ENCODE results near the gene LHFPL3. TPM values are rescaled to one million over a fixed set of nuclear protein-coding genes. Genes with fewer than 3 reads are reported as not detected.
"Not testable (repeated sequence)": the region's sequence is repeated elsewhere in the genome, so short reads cannot be mapped to it uniquely, and the experiment has no call there.

Gene LHFPL3
- total and polyA plus RNA-seq, 2 donors: 0.26 TPM; not detected in 1

- Histone ChIP-seq H3K4me1 (ENCODE audit: insufficient read depth) (no peaks in the 10 kb centered on the region), H3K27ac (ENCODE audit: low read depth) (no peak overlapping the region), H3K4me3 (ENCODE audit: low read depth, low read length) (no peak overlapping the region), H3K36me3 (ENCODE audit: insufficient read depth) (no peaks in the 10 kb centered on the region)
- no peak for DNase-seq (ENCODE audit: extremely low spot score)
- 27% methylated on average over 1 of the region's 1 CpG for WGBS
Measured at GRCh38 chr7:104536956-104537355, 208.6 kb downstream of the LHFPL3 start.

GRCh38 chr7:104538152-104538551 lies 209.7 kb downstream of the LHFPL3 start:
- H3K36me3 ChIP-seq (ENCODE audit: insufficient read depth): no peaks in the 10 kb centered on the region
- no peaks in the 10 kb centered on the region for H3K4me1 ChIP-seq (ENCODE audit: insufficient read depth)
- H3K27ac ChIP-seq (ENCODE audit: low read depth): no peak overlapping the region
- 72% methylated on average over 4 of the region's 4 CpGs for WGBS
- DNase-seq (ENCODE audit: extremely low spot score): no peak
- H3K4me3 ChIP-seq (ENCODE audit: low read depth, low read length): no peak overlapping the region

- Histone ChIP-seq H3K4me1 (ENCODE audit: insufficient read depth) (no peaks in the 10 kb centered on the region), H3K4me3 (ENCODE audit: low read depth, low read length) (no peak overlapping the region), H3K27ac (ENCODE audit: low read depth) (no peak overlapping the region), H3K36me3 (ENCODE audit: insufficient read depth) (no peaks in the 10 kb centered on the region)
- DNase-seq (ENCODE audit: extremely low spot score): no peak
- WGBS: 58% methylated on average over 4 of the region's 4 CpGs
Measured at GRCh38 chr7:104541897-104542296, 213.5 kb downstream of the LHFPL3 start.

- WGBS: 44% methylated on average over 2 of the region's 2 CpGs
- no peaks in the 10 kb centered on the region for H3K36me3 ChIP-seq (ENCODE audit: insufficient read depth)
- H3K4me3 ChIP-seq (ENCODE audit: low read depth, low read length): no peak overlapping the region
- no peak overlapping the region for H3K27ac ChIP-seq (ENCODE audit: low read depth)
- no peaks in the 10 kb centered on the region for H3K4me1 ChIP-seq (ENCODE audit: insufficient read depth)
- no peak for DNase-seq (ENCODE audit: extremely low spot score)
Measured at GRCh38 chr7:104548861-104549260, 220.5 kb downstream of the LHFPL3 start.

GRCh38 chr7:104550362-104550761 lies 222.0 kb downstream of the LHFPL3 start:
- no peak overlapping the region for H3K27ac ChIP-seq (ENCODE audit: low read depth)
- no peaks in the 10 kb centered on the region for H3K36me3 ChIP-seq (ENCODE audit: insufficient read depth)
- H3K4me3 ChIP-seq (ENCODE audit: low read depth, low read length): no peak overlapping the region
- no peak for DNase-seq (ENCODE audit: extremely low spot score)
- WGBS: 77% methylated on average over 3 of the region's 3 CpGs
- no peaks in the 10 kb centered on the region for H3K4me1 ChIP-seq (ENCODE audit: insufficient read depth)

- Histone ChIP-seq H3K4me3 (ENCODE audit: low read depth, low read length) (no peak overlapping the region), H3K4me1 (ENCODE audit: insufficient read depth) (no peaks in the 10 kb centered on the region), H3K27ac (ENCODE audit: low read depth) (no peak overlapping the region), H3K36me3 (ENCODE audit: insufficient read depth) (no peaks in the 10 kb centered on the region)
- 49% methylated on average over 1 of the region's 1 CpG for WGBS
- DNase-seq (ENCODE audit: extremely low spot score): no peak
Measured at GRCh38 chr7:104551226-104551625, 222.8 kb downstream of the LHFPL3 start.

- Histone ChIP-seq H3K27ac (ENCODE audit: low read depth) (no peak overlapping the region), H3K36me3 (ENCODE audit: insufficient read depth) (no peaks in the 10 kb centered on the region), H3K4me1 (ENCODE audit: insufficient read depth) (no peaks in the 10 kb centered on the region), H3K4me3 (ENCODE audit: low read depth, low read length) (no peak overlapping the region)
- DNase-seq (ENCODE audit: extremely low spot score): peak; percentile 20
- WGBS: 3% methylated on average over 4 of the region's 4 CpGs
Measured at GRCh38 chr7:104552102-104552501, 223.7 kb downstream of the LHFPL3 start.

GRCh38 chr7:104553074-104553473 lies 224.7 kb downstream of the LHFPL3 start:
- no peak for DNase-seq (ENCODE audit: extremely low spot score)
- H3K36me3 ChIP-seq (ENCODE audit: insufficient read depth): no peaks in the 10 kb centered on the region
- no peak overlapping the region for H3K4me3 ChIP-seq (ENCODE audit: low read depth, low read length)
- no peaks in the 10 kb centered on the region for H3K4me1 ChIP-seq (ENCODE audit: insufficient read depth)
- H3K27ac ChIP-seq (ENCODE audit: low read depth): peak overlapping the region; percentile 1

- 92% methylated on average over 21 of the region's 22 CpGs for WGBS
- not testable (repeated sequence) for H3K36me3 ChIP-seq (ENCODE audit: insufficient read depth); H3K4me1 ChIP-seq (ENCODE audit: insufficient read depth); H3K4me3 ChIP-seq (ENCODE audit: low read depth, low read length); DNase-seq (ENCODE audit: extremely low spot score); H3K27ac ChIP-seq (ENCODE audit: low read depth)
Measured at GRCh38 chr7:104563350-104563901, 235.0 kb downstream of the LHFPL3 start.

- H3K4me3 ChIP-seq (ENCODE audit: low read depth, low read length): no peak overlapping the region
- H3K4me1 ChIP-seq (ENCODE audit: insufficient read depth): no peaks in the 10 kb centered on the region
- WGBS: 72% methylated on average over 3 of the region's 3 CpGs
- no peaks in the 10 kb centered on the region for H3K36me3 ChIP-seq (ENCODE audit: insufficient read depth)
- no peak for DNase-seq (ENCODE audit: extremely low spot score)
- H3K27ac ChIP-seq (ENCODE audit: low read depth): no peak overlapping the region
Measured at GRCh38 chr7:104569751-104570150, 241.3 kb downstream of the LHFPL3 start.

- DNase-seq (ENCODE audit: extremely low spot score): no peak
- H3K36me3 ChIP-seq (ENCODE audit: insufficient read depth): no peaks in the 10 kb centered on the region
- H3K4me1 ChIP-seq (ENCODE audit: insufficient read depth): no peaks in the 10 kb centered on the region
- H3K4me3 ChIP-seq (ENCODE audit: low read depth, low read length): no peak overlapping the region
- H3K27ac ChIP-seq (ENCODE audit: low read depth): no peak overlapping the region
Measured at GRCh38 chr7:104572554-104572953, 244.2 kb downstream of the LHFPL3 start.

GRCh38 chr7:104584620-104585019 lies 256.2 kb downstream of the LHFPL3 start:
- 62% methylated on average over 3 of the region's 3 CpGs for WGBS
- H3K4me1 ChIP-seq (ENCODE audit: insufficient read depth): no peaks in the 10 kb centered on the region
- H3K36me3 ChIP-seq (ENCODE audit: insufficient read depth): no peaks in the 10 kb centered on the region
- H3K27ac ChIP-seq (ENCODE audit: low read depth): no peak overlapping the region
- DNase-seq (ENCODE audit: extremely low spot score): no peak
- H3K4me3 ChIP-seq (ENCODE audit: low read depth, low read length): no peak overlapping the region

GRCh38 chr7:104595591-104595990 lies 267.2 kb downstream of the LHFPL3 start:
- H3K27ac ChIP-seq (ENCODE audit: low read depth); H3K4me3 ChIP-seq (ENCODE audit: low read depth, low read length); H3K36me3 ChIP-seq (ENCODE audit: insufficient read depth); DNase-seq (ENCODE audit: extremely low spot score); H3K4me1 ChIP-seq (ENCODE audit: insufficient read depth): not testable (repeated sequence)
- 78% methylated on average over 7 of the region's 7 CpGs for WGBS

GRCh38 chr7:104603957-104604356 lies 275.6 kb downstream of the LHFPL3 start:
- Histone ChIP-seq H3K36me3 (ENCODE audit: insufficient read depth) (no peaks in the 10 kb centered on the region), H3K27ac (ENCODE audit: low read depth) (no peak overlapping the region), H3K4me3 (ENCODE audit: low read depth, low read length) (no peak overlapping the region), H3K4me1 (ENCODE audit: insufficient read depth) (no peaks in the 10 kb centered on the region)
- no peak for DNase-seq (ENCODE audit: extremely low spot score)
- WGBS: 69% methylated on average over 5 of the region's 5 CpGs

- no peak for DNase-seq (ENCODE audit: extremely low spot score)
- no peaks in the 10 kb centered on the region for H3K36me3 ChIP-seq (ENCODE audit: insufficient read depth)
- no peak overlapping the region for H3K27ac ChIP-seq (ENCODE audit: low read depth)
- 62% methylated on average over 1 of the region's 1 CpG for WGBS
- H3K4me1 ChIP-seq (ENCODE audit: insufficient read depth): no peaks in the 10 kb centered on the region
- H3K4me3 ChIP-seq (ENCODE audit: low read depth, low read length): no peak overlapping the region
Measured at GRCh38 chr7:104604706-104605105, 276.3 kb downstream of the LHFPL3 start.
